ENCODE results near the gene ASB18.

The ASB18 gene

GRCh38 chr2:236257136-236257535, 7.1 kb downstream of the ASB18 start:
- no peaks in the 10 kb centered on the region for H3K9me2 ChIP-seq (ENCODE audit: low read depth, low read length)
- no peaks in the 10 kb centered on the region for H4K20me1 ChIP-seq (ENCODE audit: insufficient read depth, low read length)
- H3F3A ChIP-seq (ENCODE audit: insufficient read depth, low read length): no peaks in the 10 kb centered on the region

GRCh38 chr2:236256366-236256985, 7.7 kb downstream of the ASB18 start:
- Histone ChIP-seq H3K9me2 (ENCODE audit: low read depth, low read length) (no peaks in the 10 kb centered on the region), H3K9me3 (ENCODE audit: low read length) (no peaks in the 10 kb centered on the region), H3K27me3 (ENCODE audit: insufficient read depth, low read length) (no peaks in the 10 kb centered on the region; the same call in 1 of the 2 replicates), H3K27ac (ENCODE audit: low read depth, low read length, poor library complexity, severe bottlenecking) (no peak overlapping the region), H2AFZ (ENCODE audit: low read length) (no peak overlapping the region), H3K4me3 (ENCODE audit: low read depth, low read length, poor library complexity, severe bottlenecking) (no peak overlapping the region), H3K4me1 (ENCODE audit: insufficient read depth, low read length, severe bottlenecking) (no peaks in the 10 kb centered on the region), H3K79me2 (ENCODE audit: insufficient read depth, low read length) (no peaks in the 10 kb centered on the region), H4K20me1 (ENCODE audit: insufficient read depth, low read length) (no peaks in the 10 kb centered on the region), H3K4me2 (ENCODE audit: low read length) (no peak overlapping the region), H3K9ac (ENCODE audit: low read length) (no peak overlapping the region), H3K36me3 (ENCODE audit: insufficient read depth, low read length) (no peaks in the 10 kb centered on the region), H3F3A (ENCODE audit: insufficient read depth, low read length) (no peaks in the 10 kb centered on the region)
- no peak for TF ChIP-seq EZH2 (IDR thresholded peaks at IDR 0.05; ENCODE audit: borderline replicate concordance, low read length)
- TF ChIP-seq CTCF (IDR thresholded peaks at IDR 0.05; ENCODE audit: low read length): no peak

More at GRCh38 chr2:236257136-236257535, 7.1 kb downstream of the ASB18 start:
- Histone ChIP-seq H3K4me3 (ENCODE audit: low read depth, low read length, poor library complexity, severe bottlenecking) (no peak overlapping the region), H3K9ac (ENCODE audit: low read length) (no peak overlapping the region), H3K27me3 (ENCODE audit: insufficient read depth, low read length) (no peaks in the 10 kb centered on the region; the same call in 1 of the 2 replicates), H3K4me2 (ENCODE audit: low read length) (no peak overlapping the region), H3K9me3 (ENCODE audit: low read length) (no peaks in the 10 kb centered on the region), H3K4me1 (ENCODE audit: insufficient read depth, low read length, severe bottlenecking) (no peaks in the 10 kb centered on the region), H2AFZ (ENCODE audit: low read length) (no peak overlapping the region), H3K36me3 (ENCODE audit: insufficient read depth, low read length) (no peaks in the 10 kb centered on the region), H3K27ac (ENCODE audit: low read depth, low read length, poor library complexity, severe bottlenecking) (no peak overlapping the region), H3K79me2 (ENCODE audit: insufficient read depth, low read length) (no peaks in the 10 kb centered on the region)
- TF ChIP-seq EZH2 (IDR thresholded peaks at IDR 0.05; ENCODE audit: borderline replicate concordance, low read length): no peak
- no peak for TF ChIP-seq CTCF (IDR thresholded peaks at IDR 0.05; ENCODE audit: low read length)

- H3K9me3 ChIP-seq (ENCODE audit: low read length): no peaks in the 10 kb centered on the region
- H3F3A ChIP-seq (ENCODE audit: insufficient read depth, low read length): no peaks in the 10 kb centered on the region
- H3K27me3 ChIP-seq (ENCODE audit: insufficient read depth, low read length): no peaks in the 10 kb centered on the region; the same call in 1 of the 2 replicates
- no peaks in the 10 kb centered on the region for H3K36me3 ChIP-seq (ENCODE audit: insufficient read depth, low read length)
- H3K79me2 ChIP-seq (ENCODE audit: insufficient read depth, low read length): no peaks in the 10 kb centered on the region
- H3K4me2 ChIP-seq (ENCODE audit: low read length): no peak overlapping the region
- TF ChIP-seq EZH2 (IDR thresholded peaks at IDR 0.05; ENCODE audit: borderline replicate concordance, low read length) (no peak), CTCF (IDR thresholded peaks at IDR 0.05; ENCODE audit: low read length) (no peak)
- H2AFZ ChIP-seq (ENCODE audit: low read length): no peak overlapping the region
- no peak overlapping the region for H3K4me3 ChIP-seq (ENCODE audit: low read depth, low read length, poor library complexity, severe bottlenecking)
- H3K9me2 ChIP-seq (ENCODE audit: low read depth, low read length): no peaks in the 10 kb centered on the region
- no peak overlapping the region for H3K9ac ChIP-seq (ENCODE audit: low read length)
- no peaks in the 10 kb centered on the region for H3K4me1 ChIP-seq (ENCODE audit: insufficient read depth, low read length, severe bottlenecking)
- H4K20me1 ChIP-seq (ENCODE audit: insufficient read depth, low read length): no peaks in the 10 kb centered on the region
- H3K27ac ChIP-seq (ENCODE audit: low read depth, low read length, poor library complexity, severe bottlenecking): no peak overlapping the region
Measured at GRCh38 chr2:236254674-236255073, 9.5 kb downstream of the ASB18 start.

Data from OCI-LY1 (cell line).